ENCODE measurements around the gene AARS2.

Gene AARS2

GRCh38 chr6:44300292-44300823 lies 12.8 kb downstream of the AARS2 start:
- no peak for DNase-seq (ENCODE audit: low spot score)

- DNase-seq (ENCODE audit: low spot score), result no peak
Measured at GRCh38 chr6:44298864-44299263, 14.3 kb downstream of the AARS2 start.

- no peak for DNase-seq (ENCODE audit: low spot score)
Measured at GRCh38 chr6:44298055-44298803, 14.9 kb downstream of the AARS2 start.

- no peak for DNase-seq (ENCODE audit: low spot score)
Measured at GRCh38 chr6:44297063-44298038, 15.8 kb downstream of the AARS2 start.

- no peak for DNase-seq (ENCODE audit: low spot score)
Measured at GRCh38 chr6:44294832-44295791, 18.0 kb downstream of the AARS2 start.

GRCh38 chr6:44292661-44293365 lies 20.3 kb downstream of the AARS2 start:
- DNase-seq (ENCODE audit: low spot score), result no peak

GRCh38 chr6:44291841-44292240 lies 21.3 kb downstream of the AARS2 start:
- no peak for DNase-seq (ENCODE audit: low spot score)

GRCh38 chr6:44289726-44290260 lies 23.4 kb downstream of the AARS2 start:
- no peak for DNase-seq (ENCODE audit: low spot score)

GRCh38 chr6:44286747-44287146 lies 26.4 kb downstream of the AARS2 start:
- no peak for DNase-seq (ENCODE audit: low spot score)

GRCh38 chr6:44286285-44286565 lies 26.9 kb downstream of the AARS2 start:
- no peak for DNase-seq (ENCODE audit: low spot score)

- no peak for DNase-seq (ENCODE audit: low spot score)
Measured at GRCh38 chr6:44285552-44286284, 27.4 kb downstream of the AARS2 start.

- no peak for DNase-seq (ENCODE audit: low spot score)
Measured at GRCh38 chr6:44284867-44285266, 28.3 kb downstream of the AARS2 start.

- DNase-seq (ENCODE audit: low spot score), result no peak
Measured at GRCh38 chr6:44284121-44284520, 29.0 kb downstream of the AARS2 start.

- no peak for DNase-seq (ENCODE audit: low spot score)
Measured at GRCh38 chr6:44278774-44279697, 34.1 kb downstream of the AARS2 start.

- no peak for DNase-seq (ENCODE audit: low spot score)
Measured at GRCh38 chr6:44278315-44278714, 34.8 kb downstream of the AARS2 start.

- no peak for DNase-seq (ENCODE audit: low spot score)
Measured at GRCh38 chr6:44277763-44278162, 35.4 kb downstream of the AARS2 start.

- DNase-seq (ENCODE audit: low spot score), result no peak
Measured at GRCh38 chr6:44276667-44277640, 36.2 kb downstream of the AARS2 start.

All from HuH-7.5 (cell line).